Right lobe of liver (tissue), 6 donors: ENCODE results near the gene NAPA. TPM values are rescaled to one million over a fixed set of nuclear protein-coding genes. Genes with fewer than 3 reads are reported as not detected.

Experiments
- ATAC-seq, 4 donors: fragments of 200-7000 bp; cut with Tn5 transposase; one replicate each; pipeline ENCODE4 v1.9.1; 2020; ENCODE audit warnings: mild to moderate bottlenecking in 4 of 4, moderate library complexity in 4 of 4
- DNase-seq, 3 donors: peaks; one replicate each; pipeline ENCODE4 v3.0.0-alpha.2; 2020
- H3K27ac ChIP-seq, 3 donors: fragments of 200-600 bp; one replicate each; pipeline ENCODE4 v1.8.0; 2022
- H3K27me3 ChIP-seq, 2 donors: fragments of 200-600 bp; one replicate each; pipeline ENCODE4 v1.8.0; 2022
- H3K36me3 ChIP-seq, 4 donors: fragments of 200-600 bp; sonication (generic) in 1 of 4; one replicate each; pipeline versions ENCODE4 v1.5.1 to v1.8.0; 2017 to 2022; ENCODE audit warnings: control low read depth in 1 of 4
- H3K4me1 ChIP-seq, 4 donors: fragments of 200-600 bp; sonication (generic) in 1 of 4; one replicate each; pipeline versions ENCODE4 v1.5.1 to v1.8.0; 2017 to 2022; ENCODE audit warnings: control low read depth in 1 of 4
- H3K4me3 ChIP-seq, 3 donors: fragments of 200-600 bp; one replicate each; pipeline ENCODE4 v1.8.0; 2022
- H3K9me3 ChIP-seq, 4 donors: fragments of 200-600 bp; sonication (generic) in 1 of 4; one replicate each; pipeline versions ENCODE4 v1.5.1 to v1.8.0; 2017 to 2022; ENCODE audit warnings: control low read depth in 1 of 4
- POLR2A ChIP-seq: fragments of 450-650 bp; IDR thresholded peaks from one replicate; pipeline ENCODE4 v1.6.1; 2017; ENCODE audit warnings: antibody characterized with exemption, mild to moderate bottlenecking
- WGBS: methylation state at CpG from one replicate; pipeline ENCODE4 v1.1.6; 2018; ENCODE audit warnings: low coverage, low lambda C conversion rate; ENCODE audit not compliant: insufficient coverage; ENCODE audit errors: missing lambda C conversion rate; 5-methylcytosine and 5-hydroxymethylcytosine counted together
- intact Hi-C, 2 donors: fragments of 100-400 bp; cut with DNase I; formaldehyde crosslinking; loops; one replicate each; pipeline versions ENCODE4 v1.11.2 to v1.14.1; 2022
- total RNA-seq, 6 experiments: library from RNA; depleted of rRNA in 2 of 6; stranded (reverse); fragments of >200 nt in 2 of 6; fragmentation: NEBNext Ultra II Directional in 3 of 6; extraction: Animal tissue kit (Norgen Biotek cat#: 25700) in 3 of 6; gene quantifications; one replicate each; pipeline versions ENCODE4 v1.1.0 to v1.2.4, GENCODE V29; 2016 to 2023
- TF ChIP-seq, protein P1 (sequence below), 4 donors: fragments of 200-600 bp in 3 of 4; fragments of 450-650 bp in 1 of 4; IDR thresholded peaks; one replicate each; pipeline versions ENCODE4 v1.5.1 to v1.8.0; 2016 to 2022; ENCODE audit warnings: antibody characterized with exemption in 4 of 4, mild to moderate bottlenecking in 2 of 4
- donor health status: DM: no; HTN: yes; CAD: no.
- donor health status: DM: no; HTN: no; CAD: no.
- donor health status: DM: no; HTN: no; CAD: no.
- donor health status: DM: no; HTN: yes; CAD: no.
- donor health status: DM: no; HTN: yes; CAD: no.

NAPA gene
- total RNA-seq, 6 experiments from 2014 or later = 83.0 to 179 (median 96.0) TPM

DNA sequence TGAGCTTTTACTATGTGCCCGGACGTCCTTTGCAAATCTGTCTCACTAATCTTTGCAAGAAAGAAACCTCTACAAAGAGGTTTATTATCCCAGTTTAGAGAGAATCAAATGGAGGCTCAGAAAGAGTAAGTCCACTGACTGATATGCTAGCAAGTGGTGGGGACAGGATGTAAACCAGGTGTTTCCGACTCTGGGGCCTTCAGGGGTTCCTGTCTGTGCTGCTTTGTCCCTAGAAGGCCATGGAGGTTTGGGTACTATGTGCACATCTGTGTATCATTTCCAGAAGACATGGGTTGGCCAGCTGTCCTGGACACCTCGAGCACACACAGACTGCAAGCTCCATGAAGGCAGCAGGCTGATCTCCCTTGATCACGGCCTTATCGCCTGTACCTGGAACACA, 29.7 kb downstream of the NAPA start:
- intact Hi-C loops = no loop called here
- DNase-seq (no peak), ATAC-seq (no peak)
- H3K4me1 ChIP-seq = no peaks in the 10 kb centered on the region
- H3K36me3 ChIP-seq = peaks cover 0 to 20% (median 2%) of the 10 kb centered on the region in 4 donors
- WGBS = 89% methylated on average over 5 of the region's 6 CpGs
- H3K27ac ChIP-seq = peak overlapping the region in 1 of 3 donors; percentile 90
- H3K27me3 ChIP-seq = no peaks in the 10 kb centered on the region
- TF ChIP-seq, protein P1, sequence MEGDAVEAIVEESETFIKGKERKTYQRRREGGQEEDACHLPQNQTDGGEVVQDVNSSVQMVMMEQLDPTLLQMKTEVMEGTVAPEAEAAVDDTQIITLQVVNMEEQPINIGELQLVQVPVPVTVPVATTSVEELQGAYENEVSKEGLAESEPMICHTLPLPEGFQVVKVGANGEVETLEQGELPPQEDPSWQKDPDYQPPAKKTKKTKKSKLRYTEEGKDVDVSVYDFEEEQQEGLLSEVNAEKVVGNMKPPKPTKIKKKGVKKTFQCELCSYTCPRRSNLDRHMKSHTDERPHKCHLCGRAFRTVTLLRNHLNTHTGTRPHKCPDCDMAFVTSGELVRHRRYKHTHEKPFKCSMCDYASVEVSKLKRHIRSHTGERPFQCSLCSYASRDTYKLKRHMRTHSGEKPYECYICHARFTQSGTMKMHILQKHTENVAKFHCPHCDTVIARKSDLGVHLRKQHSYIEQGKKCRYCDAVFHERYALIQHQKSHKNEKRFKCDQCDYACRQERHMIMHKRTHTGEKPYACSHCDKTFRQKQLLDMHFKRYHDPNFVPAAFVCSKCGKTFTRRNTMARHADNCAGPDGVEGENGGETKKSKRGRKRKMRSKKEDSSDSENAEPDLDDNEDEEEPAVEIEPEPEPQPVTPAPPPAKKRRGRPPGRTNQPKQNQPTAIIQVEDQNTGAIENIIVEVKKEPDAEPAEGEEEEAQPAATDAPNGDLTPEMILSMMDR (IDR thresholded peaks at IDR 0.05) = no peak
- TF ChIP-seq POLR2A = no peak
- H3K4me3 ChIP-seq = no peak overlapping the region
- no peaks in the 10 kb centered on the region for H3K9me3 ChIP-seq

DNA sequence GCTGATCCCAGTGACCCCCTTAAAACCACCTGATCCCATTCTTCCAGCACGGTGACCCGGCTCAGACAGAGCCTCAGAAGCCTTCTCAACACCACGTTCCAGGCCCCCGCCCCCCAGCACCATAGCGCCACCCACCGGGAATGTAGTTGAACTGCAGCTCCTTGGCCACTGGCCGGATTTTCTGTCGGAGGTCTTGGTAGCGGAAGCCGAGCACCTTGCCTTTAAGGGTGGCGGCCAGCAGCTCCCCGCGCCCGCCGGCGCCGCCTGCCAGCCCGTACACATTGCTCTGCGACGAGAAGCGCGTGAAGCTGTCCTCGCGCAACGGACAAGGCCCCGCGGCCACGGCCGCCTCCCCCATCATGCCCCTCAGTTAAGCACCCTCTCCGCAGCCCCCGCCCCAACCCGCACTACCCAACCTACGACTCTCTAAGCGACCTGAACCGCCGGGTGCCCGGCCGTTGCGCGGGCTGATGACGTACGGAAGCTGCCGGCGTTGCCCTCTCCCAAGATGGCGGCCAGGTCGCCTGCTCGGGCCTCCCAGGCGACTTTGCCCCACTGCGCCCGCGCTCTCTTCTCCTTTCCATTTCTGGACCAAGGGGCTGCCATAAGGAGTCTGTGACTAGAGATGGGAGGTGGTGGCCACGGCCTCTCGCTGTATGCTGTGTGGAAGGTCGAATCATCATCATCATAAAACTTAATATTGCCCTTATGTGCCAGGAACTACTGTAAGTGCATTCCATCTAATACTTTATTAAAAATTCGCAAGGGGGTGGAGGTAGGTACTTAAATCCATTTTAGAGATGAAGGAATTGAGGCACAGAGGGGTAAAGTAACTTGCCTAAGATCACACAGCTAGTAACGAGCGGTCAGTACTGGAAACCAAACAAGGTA, 30.8 kb downstream of the NAPA start, which contains the start of gene KPTN:
TSS of gene KPTN (minus strand) at position 420 of the 891 bp plus-strand sequence. CDS start at position 361, 59 bp downstream.
- Histone ChIP-seq H3K4me3 (peak within 1 kb of the TSS; percentile 57 to 68 (median 60)), H3K27me3 (no peaks in the 10 kb centered on the region), H3K9me3 (no peaks in the 10 kb centered on the region), H3K27ac (peak within 1 kb of the TSS; percentile 81 to 90 (median 85)), H3K36me3 (peaks cover 0 to 13% (median 0%) of the 10 kb centered on the region in 4 donors), H3K4me1 (no peaks in the 10 kb centered on the region)
- 11% methylated on average over 8 of the region's 57 CpGs for WGBS
- DNase-seq = peak; percentile 87 to 92 (median 90)
- intact Hi-C loops = no loop called here
- TF ChIP-seq, protein P1 (IDR thresholded peaks at IDR 0.05) = peak; percentile 62 to 90 (median 72)
- TF ChIP-seq POLR2A = peak; percentile 56
- peak; percentile 86 to 94 (median 90) for ATAC-seq

DNA sequence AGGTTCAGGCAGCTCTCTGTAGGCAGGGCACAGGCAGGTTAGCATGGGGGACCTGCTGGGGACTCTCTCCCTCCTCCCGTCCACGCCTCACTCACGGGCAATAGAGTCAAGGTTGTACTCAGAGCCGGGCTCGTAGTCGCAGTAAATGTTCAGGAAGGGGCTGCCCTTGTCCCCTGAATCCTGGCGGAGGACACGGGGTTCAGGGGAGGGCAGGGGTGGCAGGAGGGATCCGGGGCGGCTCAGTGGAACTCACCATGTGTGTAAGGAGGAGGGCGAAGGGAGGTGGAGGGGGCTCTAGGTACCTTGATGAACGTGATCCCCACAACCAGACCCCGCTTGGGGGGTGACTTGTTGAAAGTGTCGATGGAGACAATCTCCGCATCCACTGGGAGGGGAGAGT, 31.7 kb downstream of the NAPA start:
- Histone ChIP-seq H3K4me3 (peak overlapping the region in 1 of 3 donors; percentile 68), H3K9me3 (no peaks in the 10 kb centered on the region), H3K27me3 (no peaks in the 10 kb centered on the region), H3K4me1 (no peaks in the 10 kb centered on the region), H3K27ac (no peak overlapping the region), H3K36me3 (peaks cover 0 to 9% (median 0%) of the 10 kb centered on the region in 4 donors)
- TF ChIP-seq, protein P1 (IDR thresholded peaks at IDR 0.05) = no peak
- no peak for TF ChIP-seq POLR2A
- DNase-seq (peak in 1 of 3 donors; percentile 56), ATAC-seq (no peak)
- intact Hi-C loops = no loop called here
- WGBS = 95% methylated on average over 7 of the region's 15 CpGs

DNA sequence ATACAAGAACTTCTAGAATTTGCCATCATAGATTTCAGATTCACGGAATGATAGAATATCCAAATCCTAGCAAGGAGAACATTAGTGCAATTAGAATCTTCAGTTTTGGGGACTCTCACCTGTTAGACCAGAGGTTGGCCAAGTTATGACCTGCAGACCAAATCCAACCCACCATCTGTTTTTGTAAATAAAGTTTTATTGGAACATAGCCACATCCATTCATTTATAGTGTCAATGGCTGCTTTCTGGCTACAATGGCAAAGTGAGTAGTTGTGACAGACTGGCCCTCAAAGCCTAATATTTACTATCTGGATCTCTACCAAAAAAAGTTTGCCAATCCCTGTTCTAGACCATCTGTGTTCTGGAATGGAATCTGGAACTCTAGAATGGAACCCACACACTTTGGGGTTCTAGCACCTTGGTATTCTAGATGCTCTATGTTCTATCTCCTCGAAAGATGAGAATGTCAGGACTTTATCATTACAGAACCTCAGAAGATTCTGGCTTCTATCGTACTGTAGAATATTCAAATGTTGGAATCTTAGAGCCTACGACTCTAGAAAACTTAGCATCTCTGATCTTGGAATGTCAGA, 33.3 kb downstream of the NAPA start:
- ATAC-seq (no peak), DNase-seq (no peak)
- Histone ChIP-seq H3K4me1 (no peaks in the 10 kb centered on the region), H3K27me3 (no peaks in the 10 kb centered on the region), H3K9me3 (no peaks in the 10 kb centered on the region), H3K27ac (no peak overlapping the region), H3K4me3 (no peak overlapping the region), H3K36me3 (no peaks in the 10 kb centered on the region)
- TF ChIP-seq POLR2A = no peak
- TF ChIP-seq, protein P1 (IDR thresholded peaks at IDR 0.05) = no peak
- WGBS = 96% methylated on average over 4 of the region's 4 CpGs
- intact Hi-C loops = no loop called here
